ENCODE measurements around the gene HIVEP1. TPM values are rescaled to one million over a fixed set of nuclear protein-coding genes. Genes with fewer than 3 reads are reported as not detected.

HIVEP1 gene
- total RNA-seq, 2 experiments from 2014 or later, result 43.2 to 43.8 TPM

- peaks cover 3% of the 10 kb centered on the region for H3K27me3 Mint-ChIP-seq
- ChIA-PET POLR2A (no interaction called here), CTCF (interaction anchor here (1.0 kb wide), 1 partner anchor 25 kb away, joined by 3 read pairs; no protein-coding TSS in a partner anchor)
- DNase-seq, result peak; percentile 42
- H3K36me3 Mint-ChIP-seq, result no peaks in the 10 kb centered on the region
- H3K9me3 Mint-ChIP-seq, result no peaks in the 10 kb centered on the region
- peaks cover 8% of the 10 kb centered on the region for H3K4me1 Mint-ChIP-seq (ENCODE audit: low read depth)
- H3K27ac Mint-ChIP-seq, result no peak overlapping the region
- intact Hi-C loops (cut with micrococcal nuclease), result loop anchor here (2.0 kb wide), 1 partner anchor 25 kb away; no protein-coding TSS in a partner anchor
- no peak overlapping the region for H3K4me3 Mint-ChIP-seq
Measured at GRCh38 chr6:12208190-12208589, 196.1 kb downstream of the HIVEP1 start.

GRCh38 chr6:12208673-12209072, 196.6 kb downstream of the HIVEP1 start:
- CTCF ChIA-PET, result interaction anchor here (1.0 kb wide), 1 partner anchor 25 kb away, joined by 3 read pairs; no protein-coding TSS in a partner anchor
- intact Hi-C loops (cut with micrococcal nuclease), result loop anchor here (2.0 kb wide), 1 partner anchor 24 kb away; no protein-coding TSS in a partner anchor
- Mint-ChIP-seq H3K4me3 (no peak overlapping the region), H3K27me3 (peaks cover 3% of the 10 kb centered on the region), H3K36me3 (no peaks in the 10 kb centered on the region), H3K27ac (no peak overlapping the region), H3K4me1 (ENCODE audit: low read depth) (peaks cover 8% of the 10 kb centered on the region), H3K9me3 (no peaks in the 10 kb centered on the region)
- POLR2A ChIA-PET, result no interaction called here
- no peak for DNase-seq

Other genes starting within 250 kb of the HIVEP1 start
- gene ADTRP, start 233.5 kb upstream of the HIVEP1 start, total RNA-seq, result 10 to 100 TPM; 24.1 to 26.1 TPM